Measurements from ENCODE around the gene GPR176. TPM values are rescaled to one million over a fixed set of nuclear protein-coding genes. Genes with fewer than 3 reads are reported as not detected.

Gene GPR176
- total RNA-seq, 1 donor from 2014 or later, result 32.1 TPM

GRCh38 chr15:39925112-39925842 is 5.2 kb upstream of the GPR176 start:
- no peak overlapping the region for H3K4me3 ChIP-seq (ENCODE audit: low read depth, low read length)
- no peak for TF ChIP-seq CTCF (conservative IDR thresholded peaks at IDR 0.05; ENCODE audit: low read depth, low read length)
- DNase-seq (ENCODE audit: low read depth), result no peak

- no peak overlapping the region for H3K4me3 ChIP-seq (ENCODE audit: low read depth, low read length)
- no peak for DNase-seq (ENCODE audit: low read depth)
- TF ChIP-seq CTCF (conservative IDR thresholded peaks at IDR 0.05; ENCODE audit: low read depth, low read length), result no peak
Observed at GRCh38 chr15:39924437-39924836, 4.4 kb upstream of the GPR176 start.

- DNase-seq (ENCODE audit: low read depth), result no peak
- TF ChIP-seq CTCF (conservative IDR thresholded peaks at IDR 0.05; ENCODE audit: low read depth, low read length), result no peak
- no peak overlapping the region for H3K4me3 ChIP-seq (ENCODE audit: low read depth, low read length)
Observed at GRCh38 chr15:39922462-39923092, 2.5 kb upstream of the GPR176 start.

- peak overlapping the region; percentile 66 for H3K4me3 ChIP-seq (ENCODE audit: low read depth, low read length)
- DNase-seq (ENCODE audit: low read depth), result no peak
- no peak for TF ChIP-seq CTCF (conservative IDR thresholded peaks at IDR 0.05; ENCODE audit: low read depth, low read length)
Observed at GRCh38 chr15:39921274-39921638, 1.2 kb upstream of the GPR176 start.

GRCh38 chr15:39920510-39921273 is 626 bp upstream of the GPR176 start:
- peak; percentile 68 for DNase-seq (ENCODE audit: low read depth)
- no peak for TF ChIP-seq CTCF (conservative IDR thresholded peaks at IDR 0.05; ENCODE audit: low read depth, low read length)
- H3K4me3 ChIP-seq (ENCODE audit: low read depth, low read length), result peak overlapping the region; percentile 66

- peak overlapping the region; percentile 66 for H3K4me3 ChIP-seq (ENCODE audit: low read depth, low read length)
- no peak for TF ChIP-seq CTCF (conservative IDR thresholded peaks at IDR 0.05; ENCODE audit: low read depth, low read length)
- no peak for DNase-seq (ENCODE audit: low read depth)
Observed at GRCh38 chr15:39919411-39919747, 687 bp downstream of the GPR176 start.
